Effector CD8-positive, alpha-beta T cell (primary cell): ENCODE measurements around the gene ITGA2.

ENCODE experiments used
- DNase-seq: peaks from one replicate; lab custom pipeline; 2025; lab: John Stamatoyannopoulos, UW

Gene ITGA2

GRCh38 chr5:53017794-53018391, 28.7 kb downstream of the ITGA2 start:
- DNase-seq: no peak

GRCh38 chr5:53019320-53019719, 30.2 kb downstream of the ITGA2 start:
- DNase-seq: no peak

GRCh38 chr5:53022930-53023511, 33.9 kb downstream of the ITGA2 start:
- no peak for DNase-seq

GRCh38 chr5:53023969-53024368, 34.8 kb downstream of the ITGA2 start:
- no peak for DNase-seq

GRCh38 chr5:53024535-53024934, 35.4 kb downstream of the ITGA2 start:
- DNase-seq: no peak

GRCh38 chr5:53025487-53025886, 36.3 kb downstream of the ITGA2 start:
- DNase-seq: no peak

GRCh38 chr5:53027913-53028312, 38.8 kb downstream of the ITGA2 start:
- no peak for DNase-seq

- DNase-seq: no peak
These were observed 40.5 kb downstream of the ITGA2 start for GRCh38 chr5:53029608-53030007.

GRCh38 chr5:53030893-53031292, 41.7 kb downstream of the ITGA2 start:
- no peak for DNase-seq

- no peak for DNase-seq
These were observed 42.5 kb downstream of the ITGA2 start for GRCh38 chr5:53031695-53032096.

- DNase-seq: no peak
These were observed 43.0 kb downstream of the ITGA2 start for GRCh38 chr5:53032188-53032587.

GRCh38 chr5:53034832-53035231, 45.7 kb downstream of the ITGA2 start:
- DNase-seq: no peak

GRCh38 chr5:53035868-53036381, 46.8 kb downstream of the ITGA2 start:
- DNase-seq: no peak

- no peak for DNase-seq
These were observed 48.1 kb downstream of the ITGA2 start for GRCh38 chr5:53037141-53037859.

GRCh38 chr5:53038196-53038847, 49.2 kb downstream of the ITGA2 start:
- no peak for DNase-seq

- DNase-seq: no peak
These were observed 50.7 kb downstream of the ITGA2 start for GRCh38 chr5:53039855-53040254.

- no peak for DNase-seq
These were observed 52.0 kb downstream of the ITGA2 start for GRCh38 chr5:53041071-53041692.

GRCh38 chr5:53041740-53042139, 52.6 kb downstream of the ITGA2 start:
- DNase-seq: no peak

- no peak for DNase-seq
These were observed 56.1 kb downstream of the ITGA2 start for GRCh38 chr5:53045263-53045662.

- no peak for DNase-seq
These were observed 59.1 kb downstream of the ITGA2 start for GRCh38 chr5:53048248-53048647.

- no peak for DNase-seq
These were observed 63.3 kb downstream of the ITGA2 start for GRCh38 chr5:53052499-53052898.

GRCh38 chr5:53053364-53053763, 64.2 kb downstream of the ITGA2 start:
- no peak for DNase-seq
